ENCODE data around the gene ARVCF. TPM values are rescaled to one million over a fixed set of nuclear protein-coding genes. Genes with fewer than 3 reads are reported as not detected.

The ARVCF gene
- total RNA-seq: 10 to 100 TPM in 2 of 4 donors, 1 to 10 TPM in 2; 8.7 to 28.0 (median 14.8) TPM
- polyA plus RNA-seq: 1 to 10 TPM; 3.6 to 7.3 (median 7.0) TPM
- long read RNA-seq, donor 1, partial matches to known transcripts: 18 of 68 reads
- long read RNA-seq, donor 1, other reads (novel, unspliced or antisense): 49 of 68 reads
- long read RNA-seq, donor 2, partial matches to known transcripts: 5 of 27 reads
- long read RNA-seq, donor 2, other reads (novel, unspliced or antisense): 22 of 27 reads

DNA sequence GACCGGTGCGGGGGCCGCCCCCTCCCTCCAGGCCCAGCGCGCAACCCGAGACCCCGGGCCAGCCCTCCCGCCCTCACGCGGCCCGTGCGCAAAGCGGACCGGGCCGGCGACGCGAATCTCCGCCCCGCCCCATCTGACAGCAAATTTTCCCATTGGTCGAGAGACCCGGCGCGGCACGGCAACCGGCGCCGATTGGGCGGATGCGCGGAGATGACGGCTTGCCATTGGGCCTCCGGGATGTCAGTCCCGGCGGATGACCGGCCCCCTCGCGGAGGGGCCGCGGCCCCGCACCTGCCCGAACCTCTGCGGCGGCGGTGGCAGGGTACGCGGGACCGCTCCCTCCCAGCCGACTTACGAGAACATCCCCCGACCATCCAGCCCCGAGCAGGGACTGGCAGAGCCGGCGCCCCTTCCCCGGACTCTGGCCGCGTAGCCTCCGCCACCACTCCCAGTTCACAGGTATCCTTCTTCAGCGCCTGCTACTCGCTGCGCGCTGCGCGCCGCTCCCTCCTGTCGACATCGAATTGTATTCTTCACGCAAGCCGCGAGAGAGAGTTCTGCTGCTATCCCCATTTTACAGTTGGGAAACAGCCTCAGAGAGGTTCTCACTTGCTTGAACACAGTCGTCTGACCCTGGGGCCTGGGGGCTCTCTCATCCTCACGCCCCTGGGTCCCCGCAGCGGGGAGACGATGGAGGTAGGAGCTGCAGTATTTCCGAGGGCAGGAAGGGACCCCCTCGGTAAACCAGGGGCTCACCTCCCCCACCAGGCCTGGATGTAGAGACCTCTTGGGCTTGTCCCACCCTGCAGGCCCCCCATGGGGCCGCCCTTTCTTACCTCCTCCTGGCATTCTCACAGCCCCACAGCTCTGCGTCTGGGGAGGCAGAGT lies at the start of gene ARVCF:
TSS of gene ARVCF (minus strand) at position 90 of the 888 bp plus-strand sequence. CDS start 26,029 bp downstream, outside the sequence.
- Histone ChIP-seq H3K4me1 (peaks cover 31% of the 10 kb centered on the region), H3K4me3 (peak within 1 kb of the TSS; percentile 89), H3K36me3 (ENCODE audit: insufficient read depth in 1 of 2, low read depth in 1 of 2) (no peaks in the 10 kb centered on the region), H3K9me3 (no peaks in the 10 kb centered on the region), H3K27me3 (ENCODE audit: insufficient read depth in 3 of 3, low read length in 2 of 3) (no peaks in the 10 kb centered on the region), H3K27ac (peak within 1 kb of the TSS; percentile 72)
- intact Hi-C loops (cut with DNase I): no loop called here
- TF ChIP-seq CTCF (IDR thresholded peaks at IDR 0.05): peak; percentile 23
- ATAC-seq (peak; percentile 68 to 80 (median 70)), DNase-seq (peak; percentile 92 to 96)
- WGBS, 3 donors: 2% methylated on average over 64 to 79 of the region's 79 CpGs

DNA sequence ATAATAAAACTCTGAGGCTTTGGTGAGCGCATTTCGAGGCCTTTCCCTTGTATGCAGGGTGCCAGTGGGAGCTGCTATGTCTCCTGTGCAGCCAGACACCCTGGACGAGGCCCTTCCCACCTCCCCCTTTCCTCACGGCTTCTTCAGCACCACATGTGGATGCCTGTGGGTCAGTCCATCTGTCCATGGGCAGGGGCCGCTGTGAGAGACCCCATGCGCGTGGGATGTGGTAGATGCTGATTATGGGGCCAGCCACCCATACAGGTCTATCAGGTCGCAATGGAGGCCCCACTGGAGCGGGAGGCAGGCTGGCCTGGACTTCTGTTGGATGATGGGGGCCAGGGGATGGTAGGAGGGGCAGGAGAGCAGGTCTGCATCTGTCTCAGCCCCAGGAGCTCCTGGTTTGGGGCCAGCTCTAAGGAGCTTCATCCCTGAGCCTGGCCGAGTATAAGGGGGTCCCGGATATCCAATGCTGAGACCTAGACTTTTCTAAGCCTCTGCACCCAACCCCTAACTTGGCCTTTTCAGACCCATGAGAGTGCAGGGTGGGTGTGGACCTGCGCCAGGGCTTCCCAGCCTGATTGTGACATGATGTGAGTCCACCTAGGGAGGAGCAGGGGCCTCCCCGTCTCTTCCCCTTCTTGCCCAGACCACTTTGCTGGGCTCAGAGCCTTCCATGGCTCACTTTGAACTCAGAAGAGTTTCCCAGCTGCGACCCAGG lies 49.4 kb upstream of the ARVCF start:
- no peak for TF ChIP-seq CTCF (IDR thresholded peaks at IDR 0.05)
- ATAC-seq (no peak), DNase-seq (no peak)
- peaks cover 0 to 37% of the 10 kb centered on the region in 2 donors for H3K36me3 ChIP-seq (ENCODE audit: insufficient read depth in 1 of 2, low read depth in 1 of 2)
- no peak overlapping the region for H3K27ac ChIP-seq
- H3K4me3 ChIP-seq: no peak overlapping the region
- intact Hi-C loops (cut with DNase I): no loop called here
- 88 to 89% (median 89%) methylated on average over 14 of the region's 14 CpGs for WGBS, 3 donors
- no peaks in the 10 kb centered on the region for H3K9me3 ChIP-seq
- no peaks in the 10 kb centered on the region for H3K27me3 ChIP-seq (ENCODE audit: insufficient read depth in 3 of 3, low read length in 2 of 3)
- H3K4me1 ChIP-seq: peaks cover 10% of the 10 kb centered on the region

GRCh38 chr22:20064545-20065262 lies 48.1 kb upstream of the ARVCF start:
- H3K36me3 ChIP-seq (ENCODE audit: insufficient read depth in 1 of 2, low read depth in 1 of 2): peaks cover 0 to 41% of the 10 kb centered on the region in 2 donors
- no peak for DNase-seq

More at GRCh38 chr22:20064545-20065262, 48.1 kb upstream of the ARVCF start:
- no peak for ATAC-seq
- intact Hi-C loops (cut with DNase I): no loop called here
- Histone ChIP-seq H3K4me3 (no peak overlapping the region), H3K9me3 (no peaks in the 10 kb centered on the region), H3K27ac (peak overlapping the region; percentile 77), H3K27me3 (ENCODE audit: insufficient read depth in 3 of 3, low read length in 2 of 3) (no peaks in the 10 kb centered on the region), H3K4me1 (peaks cover 10% of the 10 kb centered on the region)
- no peak for TF ChIP-seq CTCF (IDR thresholded peaks at IDR 0.05)
- WGBS, 3 donors: 88 to 94% (median 90%) methylated on average over 18 of the region's 18 CpGs

Measured in psoas muscle (tissue), 8 donors.